GM23338 (cell line): ENCODE results near the gene GALNT15. TPM values are rescaled to one million over a fixed set of nuclear protein-coding genes. Genes with fewer than 3 reads are reported as not detected.

Experiments
- ATAC-seq: fragments of 200-7000 bp; cut with Tn5 transposase; 3 replicates; pipeline ENCODE4 v1.9.1; 2020
- DNase-seq: peaks from one replicate; pipeline ENCODE4 v3.0.0-alpha.2; 2015; ENCODE audit warnings: low spot score
- H2AFZ ChIP-seq: fragments of 200-600 bp; sonication (generic); 2 replicates; pipeline ENCODE4 v1.8.0; 2016; ENCODE audit warnings: antibody characterized with exemption, mild to moderate bottlenecking, moderate library complexity
- H3F3A ChIP-seq: fragments of 200-600 bp; sonication (generic); replicated peaks from 2 replicates; pipeline ENCODE4 v1.8.0; 2017; ENCODE audit warnings: antibody characterized with exemption, mixed run types, low read depth
- H3K27ac ChIP-seq: fragments of 200-600 bp; sonication (generic); 2 replicates; pipeline ENCODE4 v1.6.1; 2016; ENCODE audit warnings: low read depth
- H3K27me3 ChIP-seq: fragments of 200-600 bp; sonication (generic); 2 replicates; pipeline ENCODE4 v1.8.0; 2016; ENCODE audit warnings: mild to moderate bottlenecking, mixed run types, moderate library complexity; ENCODE audit not compliant: insufficient read depth
- H3K36me3 ChIP-seq: fragments of 200-600 bp; sonication (generic); 2 replicates; pipeline ENCODE4 v1.8.0; 2016; ENCODE audit warnings: mild to moderate bottlenecking; ENCODE audit not compliant: insufficient read depth
- H3K4me1 ChIP-seq: fragments of 200-600 bp; sonication (generic); 2 replicates; pipeline ENCODE4 v1.8.0; 2016; ENCODE audit warnings: mild to moderate bottlenecking, moderate library complexity; ENCODE audit not compliant: insufficient read depth
- H3K4me2 ChIP-seq: fragments of 200-600 bp; sonication (generic); 2 replicates; pipeline ENCODE4 v1.7.1; 2017; ENCODE audit warnings: mixed run types
- H3K4me3 ChIP-seq: fragments of 200-600 bp; sonication (generic); 2 replicates; pipeline ENCODE4 v1.6.1; 2016; ENCODE audit warnings: mixed run types
- H3K79me2 ChIP-seq: fragments of 200-600 bp; sonication (generic); replicated peaks from 2 replicates; pipeline ENCODE4 v1.8.0; 2017; ENCODE audit warnings: mild to moderate bottlenecking; ENCODE audit not compliant: insufficient read depth
- H3K9me2 ChIP-seq: fragments of 200-600 bp; sonication (generic); 2 replicates; pipeline ENCODE4 v1.8.0; 2017; ENCODE audit not compliant: insufficient read depth
- H4K20me1 ChIP-seq: fragments of 200-600 bp; sonication (generic); replicated peaks from 2 replicates; pipeline ENCODE4 v1.8.0; 2017; ENCODE audit warnings: mild to moderate bottlenecking; ENCODE audit not compliant: insufficient read depth
- H3K27ac Mint-ChIP-seq: 2 replicates; pipeline ENCODE4 v1.8.0; 2020; ENCODE audit warnings: inconsistent platforms, mild to moderate bottlenecking, moderate library complexity, mixed read lengths
- H3K27me3 Mint-ChIP-seq: 3 replicates; pipeline ENCODE4 v1.8.0; 2022; ENCODE audit warnings: low read depth, mild to moderate bottlenecking, moderate library complexity, mixed read lengths, inconsistent platforms; ENCODE audit not compliant: insufficient read depth, poor library complexity
- H3K36me3 Mint-ChIP-seq: 3 replicates; pipeline ENCODE4 v1.8.0; 2021; ENCODE audit warnings: low read depth, mild to moderate bottlenecking, inconsistent platforms, moderate library complexity, mixed read lengths
- H3K4me1 Mint-ChIP-seq: 3 replicates; pipeline ENCODE4 v1.8.0; 2020; ENCODE audit warnings: mild to moderate bottlenecking, inconsistent platforms, mixed read lengths
- H3K4me3 Mint-ChIP-seq: 3 replicates; pipeline ENCODE4 v1.8.0; 2021; ENCODE audit warnings: moderate library complexity, mild to moderate bottlenecking, inconsistent platforms, mixed read lengths
- H3K9me3 Mint-ChIP-seq: 3 replicates; pipeline ENCODE4 v1.8.0; 2020; ENCODE audit warnings: moderate library complexity, mild to moderate bottlenecking, inconsistent platforms, mixed read lengths
- CREB1 ChIP-seq: fragments of 250-450 bp; sonication (Bioruptor Pico); IDR thresholded peaks from 2 replicates; pipeline ENCODE4 v1.5.0; 2020; ENCODE audit warnings: low read depth, mild to moderate bottlenecking, moderate library complexity
- EZH2 ChIP-seq: fragments of 200-600 bp; sonication (generic); IDR thresholded peaks from one replicate; pipeline ENCODE4 v1.8.0; 2017; ENCODE audit warnings: antibody characterized with exemption, mild to moderate bottlenecking, low read depth; ENCODE audit not compliant: unreplicated experiment
- EZH2phosphoT487 ChIP-seq: fragments of 200-600 bp; sonication (generic); IDR thresholded peaks from one replicate; pipeline ENCODE4 v1.8.1; 2018; ENCODE audit warnings: antibody characterized with exemption; ENCODE audit not compliant: unreplicated experiment
- JUNB ChIP-seq: IDR thresholded peaks from one replicate; pipeline ENCODE4 v1.6.1; 2016; ENCODE audit warnings: antibody characterized with exemption; ENCODE audit not compliant: unreplicated experiment
- NANOG ChIP-seq: IDR thresholded peaks from 2 replicates; pipeline ENCODE4 v1.6.1; 2016; ENCODE audit warnings: antibody characterized with exemption, borderline replicate concordance
- POLR2AphosphoS5 ChIP-seq: IDR thresholded peaks from 2 replicates; pipeline ENCODE4 v1.6.1; 2016; ENCODE audit warnings: antibody characterized with exemption, low read depth
- STAT1 ChIP-seq: IDR thresholded peaks from one replicate; pipeline ENCODE4 v1.6.1; 2016; ENCODE audit warnings: antibody characterized with exemption; ENCODE audit not compliant: unreplicated experiment
- ZNF114 ChIP-seq: fragments of 250-450 bp; sonication (Bioruptor Pico); IDR thresholded peaks from 2 replicates; pipeline ENCODE4 v1.5.0; 2020; ENCODE audit warnings: mild to moderate bottlenecking, moderate library complexity
- ZNF331 ChIP-seq: fragments of 250-450 bp; sonication (Bioruptor Pico); IDR thresholded peaks from 2 replicates; pipeline ENCODE4 v1.5.0; 2020; ENCODE audit warnings: low read depth, mild to moderate bottlenecking, moderate library complexity
- polyA plus RNA-seq: library from polyadenylated mRNA; unstranded; fragments of >200 nt; fragmentation: Nextera tagmentation; extraction: Ambion mirVana; gene quantifications from 2 replicates; pipeline ENCODE4 v1.2.1, GENCODE V29; 2016
- total RNA-seq: library from RNA; depleted of rRNA; stranded (reverse); fragments of >200 nt; shearing (Covaris generic); gene quantifications from 2 replicates; pipeline ENCODE4 v1.2.3, GENCODE V29; 2014
- TF ChIP-seq, protein P1 (sequence below): IDR thresholded peaks from 2 replicates; pipeline ENCODE4 v1.6.1; 2016; ENCODE audit warnings: antibody characterized with exemption
- TF ChIP-seq, protein P2 (sequence below), 2 experiments: fragments of 200-600 bp in 1 of 2; sonication (generic) in 1 of 2; conservative IDR thresholded peaks; 2 replicates each; pipeline versions ENCODE4 v1.5.1 to v1.6.1; 2016 to 2017; ENCODE audit warnings: antibody characterized with exemption in 2 of 2, low read depth in 2 of 2, mild to moderate bottlenecking in 2 of 2, moderate library complexity in 1 of 2
- TF ChIP-seq, protein P3 (sequence below): fragments of 250-450 bp; sonication (Bioruptor Pico); IDR thresholded peaks from 2 replicates; pipeline ENCODE4 v1.5.0; 2020; ENCODE audit warnings: mild to moderate bottlenecking, moderate library complexity
- TF ChIP-seq, protein P4 (sequence below): IDR thresholded peaks from one replicate; pipeline ENCODE4 v1.6.1; 2018; ENCODE audit warnings: antibody characterized with exemption; ENCODE audit not compliant: unreplicated experiment

GALNT15 gene
- total and polyA plus RNA-seq, 2 experiments from 2014 or later = 0.06 to 0.35 TPM

DNA sequence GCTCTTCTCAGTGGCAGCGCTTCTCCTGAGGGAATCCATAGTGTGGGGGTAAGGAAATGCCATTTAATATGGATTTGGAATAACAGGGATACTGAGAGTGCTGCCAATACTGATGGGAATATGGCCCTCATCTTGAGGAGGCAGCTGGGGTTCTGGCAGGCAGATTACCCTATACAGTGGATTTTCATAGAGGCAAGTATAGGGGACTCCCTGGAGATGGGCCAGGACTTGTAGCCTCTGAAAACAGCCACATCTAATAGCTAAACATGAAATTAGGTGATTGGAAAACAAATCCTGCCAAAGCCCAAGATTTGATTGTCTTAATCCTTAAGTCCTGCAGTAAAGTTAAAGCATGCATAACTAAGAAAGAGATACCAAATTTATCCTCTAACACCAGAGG, 59.3 kb downstream of the GALNT15 start:
- Mint-ChIP-seq H3K27me3 (peaks cover 3% of the 10 kb centered on the region), H3K9me3 (no peaks in the 10 kb centered on the region), H3K27ac (no peak overlapping the region), H3K4me1 (no peaks in the 10 kb centered on the region), H3K36me3 (no peaks in the 10 kb centered on the region), H3K4me3 (no peak overlapping the region)
- Histone ChIP-seq H3K4me1 (no peaks in the 10 kb centered on the region), H3K4me2 (no peak overlapping the region), H3K79me2 (no peaks in the 10 kb centered on the region), H3K27me3 (no peaks in the 10 kb centered on the region), H3K9me2 (0 out of 2 replicates have a peak, but pooled peaks cover 6% of the 10 kb centered on the region), H3F3A (no peaks in the 10 kb centered on the region), H2AFZ (no peak overlapping the region), H4K20me1 (no peaks in the 10 kb centered on the region), H3K27ac (no peak overlapping the region), H3K36me3 (no peaks in the 10 kb centered on the region), H3K4me3 (no peak overlapping the region)
- TF ChIP-seq, protein P1, sequence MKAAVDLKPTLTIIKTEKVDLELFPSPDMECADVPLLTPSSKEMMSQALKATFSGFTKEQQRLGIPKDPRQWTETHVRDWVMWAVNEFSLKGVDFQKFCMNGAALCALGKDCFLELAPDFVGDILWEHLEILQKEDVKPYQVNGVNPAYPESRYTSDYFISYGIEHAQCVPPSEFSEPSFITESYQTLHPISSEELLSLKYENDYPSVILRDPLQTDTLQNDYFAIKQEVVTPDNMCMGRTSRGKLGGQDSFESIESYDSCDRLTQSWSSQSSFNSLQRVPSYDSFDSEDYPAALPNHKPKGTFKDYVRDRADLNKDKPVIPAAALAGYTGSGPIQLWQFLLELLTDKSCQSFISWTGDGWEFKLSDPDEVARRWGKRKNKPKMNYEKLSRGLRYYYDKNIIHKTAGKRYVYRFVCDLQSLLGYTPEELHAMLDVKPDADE = no peak
- TF ChIP-seq CREB1 (CRISPR knock-in tag) (no peak), JUNB (no peak), ZNF331 (CRISPR knock-in tag) (no peak), ZNF114 (CRISPR knock-in tag) (no peak), NANOG (no peak), STAT1 (no peak), EZH2 (no peak), EZH2phosphoT487 (no peak), POLR2AphosphoS5 (no peak)
- TF ChIP-seq, protein P2, sequence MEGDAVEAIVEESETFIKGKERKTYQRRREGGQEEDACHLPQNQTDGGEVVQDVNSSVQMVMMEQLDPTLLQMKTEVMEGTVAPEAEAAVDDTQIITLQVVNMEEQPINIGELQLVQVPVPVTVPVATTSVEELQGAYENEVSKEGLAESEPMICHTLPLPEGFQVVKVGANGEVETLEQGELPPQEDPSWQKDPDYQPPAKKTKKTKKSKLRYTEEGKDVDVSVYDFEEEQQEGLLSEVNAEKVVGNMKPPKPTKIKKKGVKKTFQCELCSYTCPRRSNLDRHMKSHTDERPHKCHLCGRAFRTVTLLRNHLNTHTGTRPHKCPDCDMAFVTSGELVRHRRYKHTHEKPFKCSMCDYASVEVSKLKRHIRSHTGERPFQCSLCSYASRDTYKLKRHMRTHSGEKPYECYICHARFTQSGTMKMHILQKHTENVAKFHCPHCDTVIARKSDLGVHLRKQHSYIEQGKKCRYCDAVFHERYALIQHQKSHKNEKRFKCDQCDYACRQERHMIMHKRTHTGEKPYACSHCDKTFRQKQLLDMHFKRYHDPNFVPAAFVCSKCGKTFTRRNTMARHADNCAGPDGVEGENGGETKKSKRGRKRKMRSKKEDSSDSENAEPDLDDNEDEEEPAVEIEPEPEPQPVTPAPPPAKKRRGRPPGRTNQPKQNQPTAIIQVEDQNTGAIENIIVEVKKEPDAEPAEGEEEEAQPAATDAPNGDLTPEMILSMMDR (conservative IDR thresholded peaks at IDR 0.05; ENCODE audit: low read depth in 2 of 2) = no peak
- TF ChIP-seq, protein P3, sequence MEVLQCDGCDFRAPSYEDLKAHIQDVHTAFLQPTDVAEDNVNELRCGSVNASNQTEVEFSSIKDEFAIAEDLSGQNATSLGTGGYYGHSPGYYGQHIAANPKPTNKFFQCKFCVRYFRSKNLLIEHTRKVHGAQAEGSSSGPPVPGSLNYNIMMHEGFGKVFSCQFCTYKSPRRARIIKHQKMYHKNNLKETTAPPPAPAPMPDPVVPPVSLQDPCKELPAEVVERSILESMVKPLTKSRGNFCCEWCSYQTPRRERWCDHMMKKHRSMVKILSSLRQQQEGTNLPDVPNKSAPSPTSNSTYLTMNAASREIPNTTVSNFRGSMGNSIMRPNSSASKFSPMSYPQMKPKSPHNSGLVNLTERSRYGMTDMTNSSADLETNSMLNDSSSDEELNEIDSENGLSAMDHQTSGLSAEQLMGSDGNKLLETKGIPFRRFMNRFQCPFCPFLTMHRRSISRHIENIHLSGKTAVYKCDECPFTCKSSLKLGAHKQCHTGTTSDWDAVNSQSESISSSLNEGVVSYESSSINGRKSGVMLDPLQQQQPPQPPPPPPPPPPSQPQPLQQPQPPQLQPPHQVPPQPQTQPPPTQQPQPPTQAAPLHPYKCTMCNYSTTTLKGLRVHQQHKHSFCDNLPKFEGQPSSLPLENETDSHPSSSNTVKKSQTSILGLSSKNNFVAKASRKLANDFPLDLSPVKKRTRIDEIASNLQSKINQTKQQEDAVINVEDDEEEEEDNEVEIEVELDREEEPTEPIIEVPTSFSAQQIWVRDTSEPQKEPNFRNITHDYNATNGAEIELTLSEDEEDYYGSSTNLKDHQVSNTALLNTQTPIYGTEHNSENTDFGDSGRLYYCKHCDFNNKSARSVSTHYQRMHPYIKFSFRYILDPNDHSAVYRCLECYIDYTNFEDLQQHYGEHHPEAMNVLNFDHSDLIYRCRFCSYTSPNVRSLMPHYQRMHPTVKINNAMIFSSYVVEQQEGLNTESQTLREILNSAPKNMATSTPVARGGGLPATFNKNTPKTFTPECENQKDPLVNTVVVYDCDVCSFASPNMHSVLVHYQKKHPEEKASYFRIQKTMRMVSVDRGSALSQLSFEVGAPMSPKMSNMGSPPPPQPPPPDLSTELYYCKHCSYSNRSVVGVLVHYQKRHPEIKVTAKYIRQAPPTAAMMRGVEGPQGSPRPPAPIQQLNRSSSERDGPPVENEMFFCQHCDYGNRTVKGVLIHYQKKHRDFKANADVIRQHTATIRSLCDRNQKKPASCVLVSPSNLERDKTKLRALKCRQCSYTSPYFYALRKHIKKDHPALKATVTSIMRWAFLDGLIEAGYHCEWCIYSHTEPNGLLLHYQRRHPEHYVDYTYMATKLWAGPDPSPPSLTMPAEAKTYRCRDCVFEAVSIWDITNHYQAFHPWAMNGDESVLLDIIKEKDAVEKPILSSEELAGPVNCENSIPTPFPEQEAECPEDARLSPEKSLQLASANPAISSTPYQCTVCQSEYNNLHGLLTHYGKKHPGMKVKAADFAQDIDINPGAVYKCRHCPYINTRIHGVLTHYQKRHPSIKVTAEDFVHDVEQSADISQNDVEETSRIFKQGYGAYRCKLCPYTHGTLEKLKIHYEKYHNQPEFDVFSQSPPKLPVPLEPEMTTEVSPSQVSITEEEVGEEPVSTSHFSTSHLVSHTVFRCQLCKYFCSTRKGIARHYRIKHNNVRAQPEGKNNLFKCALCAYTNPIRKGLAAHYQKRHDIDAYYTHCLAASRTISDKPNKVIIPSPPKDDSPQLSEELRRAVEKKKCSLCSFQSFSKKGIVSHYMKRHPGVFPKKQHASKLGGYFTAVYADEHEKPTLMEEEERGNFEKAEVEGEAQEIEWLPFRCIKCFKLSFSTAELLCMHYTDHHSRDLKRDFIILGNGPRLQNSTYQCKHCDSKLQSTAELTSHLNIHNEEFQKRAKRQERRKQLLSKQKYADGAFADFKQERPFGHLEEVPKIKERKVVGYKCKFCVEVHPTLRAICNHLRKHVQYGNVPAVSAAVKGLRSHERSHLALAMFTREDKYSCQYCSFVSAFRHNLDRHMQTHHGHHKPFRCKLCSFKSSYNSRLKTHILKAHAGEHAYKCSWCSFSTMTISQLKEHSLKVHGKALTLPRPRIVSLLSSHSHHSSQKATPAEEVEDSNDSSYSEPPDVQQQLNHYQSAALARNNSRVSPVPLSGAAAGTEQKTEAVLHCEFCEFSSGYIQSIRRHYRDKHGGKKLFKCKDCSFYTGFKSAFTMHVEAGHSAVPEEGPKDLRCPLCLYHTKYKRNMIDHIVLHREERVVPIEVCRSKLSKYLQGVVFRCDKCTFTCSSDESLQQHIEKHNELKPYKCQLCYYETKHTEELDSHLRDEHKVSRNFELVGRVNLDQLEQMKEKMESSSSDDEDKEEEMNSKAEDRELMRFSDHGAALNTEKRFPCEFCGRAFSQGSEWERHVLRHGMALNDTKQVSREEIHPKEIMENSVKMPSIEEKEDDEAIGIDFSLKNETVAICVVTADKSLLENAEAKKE (CRISPR knock-in tag) = no peak
- TF ChIP-seq, protein P4, sequence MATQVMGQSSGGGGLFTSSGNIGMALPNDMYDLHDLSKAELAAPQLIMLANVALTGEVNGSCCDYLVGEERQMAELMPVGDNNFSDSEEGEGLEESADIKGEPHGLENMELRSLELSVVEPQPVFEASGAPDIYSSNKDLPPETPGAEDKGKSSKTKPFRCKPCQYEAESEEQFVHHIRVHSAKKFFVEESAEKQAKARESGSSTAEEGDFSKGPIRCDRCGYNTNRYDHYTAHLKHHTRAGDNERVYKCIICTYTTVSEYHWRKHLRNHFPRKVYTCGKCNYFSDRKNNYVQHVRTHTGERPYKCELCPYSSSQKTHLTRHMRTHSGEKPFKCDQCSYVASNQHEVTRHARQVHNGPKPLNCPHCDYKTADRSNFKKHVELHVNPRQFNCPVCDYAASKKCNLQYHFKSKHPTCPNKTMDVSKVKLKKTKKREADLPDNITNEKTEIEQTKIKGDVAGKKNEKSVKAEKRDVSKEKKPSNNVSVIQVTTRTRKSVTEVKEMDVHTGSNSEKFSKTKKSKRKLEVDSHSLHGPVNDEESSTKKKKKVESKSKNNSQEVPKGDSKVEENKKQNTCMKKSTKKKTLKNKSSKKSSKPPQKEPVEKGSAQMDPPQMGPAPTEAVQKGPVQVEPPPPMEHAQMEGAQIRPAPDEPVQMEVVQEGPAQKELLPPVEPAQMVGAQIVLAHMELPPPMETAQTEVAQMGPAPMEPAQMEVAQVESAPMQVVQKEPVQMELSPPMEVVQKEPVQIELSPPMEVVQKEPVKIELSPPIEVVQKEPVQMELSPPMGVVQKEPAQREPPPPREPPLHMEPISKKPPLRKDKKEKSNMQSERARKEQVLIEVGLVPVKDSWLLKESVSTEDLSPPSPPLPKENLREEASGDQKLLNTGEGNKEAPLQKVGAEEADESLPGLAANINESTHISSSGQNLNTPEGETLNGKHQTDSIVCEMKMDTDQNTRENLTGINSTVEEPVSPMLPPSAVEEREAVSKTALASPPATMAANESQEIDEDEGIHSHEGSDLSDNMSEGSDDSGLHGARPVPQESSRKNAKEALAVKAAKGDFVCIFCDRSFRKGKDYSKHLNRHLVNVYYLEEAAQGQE = no peak
- ATAC-seq (no peak), DNase-seq (no peak)
